ENCODE data around the gene SLX9.
"Not testable (repeated sequence)": the region's sequence is repeated elsewhere in the genome, so short reads cannot be mapped to it uniquely, and the experiment has no call there.

SLX9 gene

GRCh38 chr21:44960141-44961092 is 20.6 kb downstream of the SLX9 start:
- no peak for DNase-seq (ENCODE audit: low read depth)

- DNase-seq (ENCODE audit: low read depth): no peak
These were observed 22.7 kb downstream of the SLX9 start for GRCh38 chr21:44962403-44962966.

- DNase-seq (ENCODE audit: low read depth): no peak
These were observed 24.6 kb downstream of the SLX9 start for GRCh38 chr21:44964381-44964780.

GRCh38 chr21:44965251-44966022 is 25.6 kb downstream of the SLX9 start:
- DNase-seq (ENCODE audit: low read depth): no peak

GRCh38 chr21:44966135-44967081 is 26.6 kb downstream of the SLX9 start:
- DNase-seq (ENCODE audit: low read depth): no peak

- DNase-seq (ENCODE audit: low read depth): no peak
These were observed 27.5 kb downstream of the SLX9 start for GRCh38 chr21:44967082-44968047.

- DNase-seq (ENCODE audit: low read depth): no peak
These were observed 29.3 kb downstream of the SLX9 start for GRCh38 chr21:44969066-44969670.

- no peak for DNase-seq (ENCODE audit: low read depth)
These were observed 30.3 kb downstream of the SLX9 start for GRCh38 chr21:44969931-44970755.

GRCh38 chr21:44970766-44971671 is 31.2 kb downstream of the SLX9 start:
- no peak for DNase-seq (ENCODE audit: low read depth)

- DNase-seq (ENCODE audit: low read depth): no peak
These were observed 31.8 kb downstream of the SLX9 start for GRCh38 chr21:44971672-44971995.

GRCh38 chr21:44972301-44972814 is 32.5 kb downstream of the SLX9 start:
- no peak for DNase-seq (ENCODE audit: low read depth)

GRCh38 chr21:44972821-44973220 is 33.0 kb downstream of the SLX9 start:
- no peak for DNase-seq (ENCODE audit: low read depth)

GRCh38 chr21:44973598-44973997 is 33.8 kb downstream of the SLX9 start:
- DNase-seq (ENCODE audit: low read depth): no peak

GRCh38 chr21:44974676-44975075 is 34.8 kb downstream of the SLX9 start:
- no peak for DNase-seq (ENCODE audit: low read depth)

GRCh38 chr21:44975720-44976555 is 36.1 kb downstream of the SLX9 start:
- no peak for DNase-seq (ENCODE audit: low read depth)

GRCh38 chr21:44976556-44977393 is 36.9 kb downstream of the SLX9 start:
- DNase-seq (ENCODE audit: low read depth): not testable (repeated sequence)

Measured in stimulated activated CD8-positive, alpha-beta memory T cell treated with anti-CD3 and anti-CD28 coated beads, Interleukin-7, amount 100 ng/mL, for 24 hours (primary cell).